Right lobe of liver (tissue), 4 donors: ENCODE data around the gene EML3.

Source experiments
- CTCF ChIP-seq, 4 donors: fragments of 200-600 bp in 3 of 4; fragments of 450-650 bp in 1 of 4; IDR thresholded peaks; one replicate each; pipeline versions ENCODE4 v1.5.1 to v1.8.0; 2016 to 2022; ENCODE audit warnings: antibody characterized with exemption in 4 of 4, mild to moderate bottlenecking in 2 of 4
- POLR2A ChIP-seq: fragments of 450-650 bp; IDR thresholded peaks from one replicate; pipeline ENCODE4 v1.6.1; 2017; ENCODE audit warnings: antibody characterized with exemption, mild to moderate bottlenecking
- donor health status: DM: no; HTN: no; CAD: no.
- donor health status: DM: no; HTN: no; CAD: no.
- donor health status: DM: no; HTN: yes; CAD: no.

- TF ChIP-seq CTCF (IDR thresholded peaks at IDR 0.05) = no peak
- no peak for TF ChIP-seq POLR2A
These were observed 46.3 kb downstream of the EML3 start for GRCh38 chr11:62566247-62566646.
